Astrocyte (in vitro differentiated cells and primary cell): ENCODE data around the gene STPG3. TPM values are rescaled to one million over a fixed set of nuclear protein-coding genes. Genes with fewer than 3 reads are reported as not detected.

Experiments used
- DNase-seq: peaks from one replicate; pipeline ENCODE4 v3.0.0-alpha.2; 2010; ENCODE audit warnings: low read depth
- FAIRE-seq: peaks from 2 replicates; lab custom pipeline; 2011; peaks lifted over from hg19 to GRCh38; lab: Jason Lieb, UNC
- H2AFZ ChIP-seq: 2 replicates; pipeline ENCODE4 v1.6.0; 2012; ENCODE audit warnings: low read depth, low read length, inconsistent platforms
- H3K27ac ChIP-seq: 2 replicates; pipeline ENCODE4 v1.5.1; 2011; ENCODE audit warnings: low read depth, low read length, inconsistent platforms
- H3K27me3 ChIP-seq: 2 replicates; pipeline ENCODE4 v1.6.0; 2011; ENCODE audit warnings: low read length, inconsistent platforms; ENCODE audit not compliant: insufficient read depth
- H3K36me3 ChIP-seq: 2 replicates; pipeline ENCODE4 v1.5.1; 2011; ENCODE audit warnings: low read length, inconsistent platforms; ENCODE audit not compliant: insufficient read depth
- H3K4me1 ChIP-seq: 2 replicates; pipeline ENCODE4 v1.5.1; 2011; ENCODE audit warnings: low read length, inconsistent platforms; ENCODE audit not compliant: insufficient read depth
- H3K4me2 ChIP-seq: 2 replicates; pipeline ENCODE4 v1.6.0; 2012; ENCODE audit warnings: low read length, inconsistent platforms
- H3K4me3 ChIP-seq: 2 replicates; pipeline ENCODE4 v1.5.1; 2011; ENCODE audit warnings: low read depth, mild to moderate bottlenecking, low read length, inconsistent platforms; ENCODE audit not compliant: insufficient read depth
- H3K79me2 ChIP-seq: 2 replicates; pipeline ENCODE4 v1.6.0; 2012; ENCODE audit warnings: mild to moderate bottlenecking, low read length, inconsistent platforms; ENCODE audit not compliant: insufficient read depth
- H3K9ac ChIP-seq: 2 replicates; pipeline ENCODE4 v1.6.0; 2012; ENCODE audit warnings: mild to moderate bottlenecking, low read length, inconsistent platforms
- H3K9me3 ChIP-seq: 2 replicates; pipeline ENCODE4 v1.5.1; 2012; ENCODE audit warnings: low read depth, mild to moderate bottlenecking, low read length, inconsistent platforms; ENCODE audit not compliant: insufficient read depth
- H4K20me1 ChIP-seq: 2 replicates; pipeline ENCODE4 v1.6.0; 2012; ENCODE audit warnings: low read length, inconsistent platforms; ENCODE audit not compliant: insufficient read depth
- H3K27ac Mint-ChIP-seq: one replicate; pipeline ENCODE4 v1.8.0; 2021; ENCODE audit warnings: mild to moderate bottlenecking, mixed read lengths; ENCODE audit not compliant: unreplicated experiment
- H3K27me3 Mint-ChIP-seq: one replicate; pipeline ENCODE4 v1.8.0; 2021; ENCODE audit warnings: low read depth, mixed read lengths; ENCODE audit not compliant: unreplicated experiment
- H3K36me3 Mint-ChIP-seq: one replicate; pipeline ENCODE4 v1.8.0; 2021; ENCODE audit warnings: low read depth, mixed read lengths; ENCODE audit not compliant: unreplicated experiment
- H3K4me1 Mint-ChIP-seq: one replicate; pipeline ENCODE4 v1.8.0; 2021; ENCODE audit warnings: low read depth, mixed read lengths; ENCODE audit not compliant: unreplicated experiment
- H3K4me3 Mint-ChIP-seq: one replicate; pipeline ENCODE4 v1.8.0; 2021; ENCODE audit warnings: mild to moderate bottlenecking, moderate library complexity, mixed read lengths; ENCODE audit not compliant: unreplicated experiment
- H3K9me3 Mint-ChIP-seq: one replicate; pipeline ENCODE4 v1.8.0; 2021; ENCODE audit warnings: mild to moderate bottlenecking, mixed read lengths; ENCODE audit not compliant: unreplicated experiment
- CTCF ChIP-seq: IDR thresholded peaks from 2 replicates; pipeline ENCODE4 v1.5.1; 2011; ENCODE audit warnings: low read depth, mild to moderate bottlenecking, inconsistent platforms, low read length, moderate library complexity; ENCODE audit not compliant: insufficient read depth
- EZH2 ChIP-seq: IDR thresholded peaks from 2 replicates; pipeline ENCODE4 v1.6.1; 2012; ENCODE audit warnings: mild to moderate bottlenecking, low read length, inconsistent platforms; ENCODE audit not compliant: insufficient read depth
- total RNA-seq: library from RNA; stranded (reverse); gene quantifications from 2 replicates; pipeline ENCODE4 v1.2.1, GENCODE V29; 2021

The STPG3 gene
- total RNA-seq, 1 donor from 2014 or later, result not detected

- H3K9me3 ChIP-seq, result peaks cover 4% of the 10 kb centered on the region
- no peaks in the 10 kb centered on the region for H3K9me3 Mint-ChIP-seq
- DNase-seq (no peak), FAIRE-seq (no peak)
- no peaks in the 10 kb centered on the region for H3K36me3 ChIP-seq
- H3K4me3 ChIP-seq, result peak overlapping the region; percentile 25
- H3K4me1 Mint-ChIP-seq, result peaks cover 8% of the 10 kb centered on the region
- peak overlapping the region; percentile 70 for H3K4me2 ChIP-seq
- no peak overlapping the region for H3K27ac ChIP-seq
- H3K4me1 ChIP-seq, result peaks cover 35% of the 10 kb centered on the region
- peaks cover 11% of the 10 kb centered on the region for H3K27me3 Mint-ChIP-seq
- no peak overlapping the region for H3K27ac Mint-ChIP-seq
- H4K20me1 ChIP-seq, result peaks cover 3% of the 10 kb centered on the region
- peak overlapping the region; percentile 52 for H3K9ac ChIP-seq
- peak overlapping the region; percentile 57 for H2AFZ ChIP-seq
- no peaks in the 10 kb centered on the region for H3K36me3 Mint-ChIP-seq
- no peaks in the 10 kb centered on the region for H3K79me2 ChIP-seq
- TF ChIP-seq CTCF (no peak), EZH2 (peak; percentile 58)
- peaks cover 14% of the 10 kb centered on the region for H3K27me3 ChIP-seq
- peak overlapping the region; percentile 84 for H3K4me3 Mint-ChIP-seq
Observed at GRCh38 chr9:137295849-137296669, 45.0 kb downstream of the STPG3 start.

GRCh38 chr9:137296670-137297664 lies 45.9 kb downstream of the STPG3 start:
- peak overlapping the region; percentile 84 for H3K4me3 Mint-ChIP-seq
- no peaks in the 10 kb centered on the region for H3K36me3 Mint-ChIP-seq
- FAIRE-seq (no peak), DNase-seq (peak; percentile 33)
- no peak overlapping the region for H3K27ac Mint-ChIP-seq
- H3K27me3 ChIP-seq, result peaks cover 14% of the 10 kb centered on the region
- H3K9me3 Mint-ChIP-seq, result no peaks in the 10 kb centered on the region
- peak overlapping the region; percentile 25 for H3K4me3 ChIP-seq
- peaks cover 11% of the 10 kb centered on the region for H3K27me3 Mint-ChIP-seq
- H3K27ac ChIP-seq, result no peak overlapping the region
- peak overlapping the region; percentile 57 for H2AFZ ChIP-seq
- H3K9ac ChIP-seq, result peak overlapping the region; percentile 52
- H4K20me1 ChIP-seq, result peaks cover 3% of the 10 kb centered on the region
- peaks cover 4% of the 10 kb centered on the region for H3K9me3 ChIP-seq
- H3K36me3 ChIP-seq, result no peaks in the 10 kb centered on the region
- peak overlapping the region; percentile 62 for H3K4me2 ChIP-seq
- no peaks in the 10 kb centered on the region for H3K79me2 ChIP-seq
- peaks cover 8% of the 10 kb centered on the region for H3K4me1 Mint-ChIP-seq
- TF ChIP-seq EZH2 (no peak), CTCF (no peak)
- H3K4me1 ChIP-seq, result peaks cover 38% of the 10 kb centered on the region
